Neuronal stem cell (in vitro differentiated cells): ENCODE results near the gene TSPAN4.

Source experiments
- DNase-seq: peaks from one replicate; pipeline ENCODE4 v3.0.0-alpha.2; 2013; ENCODE audit warnings: low spot score
- H2AFZ ChIP-seq: one replicate; pipeline ENCODE4 v1.6.1; 2013; ENCODE audit warnings: mild to moderate bottlenecking, low read length, inconsistent platforms
- H2AK5ac ChIP-seq: 2 replicates; pipeline ENCODE4 v1.6.1; 2013; ENCODE audit warnings: low read depth, mild to moderate bottlenecking, inconsistent platforms, low read length, moderate library complexity, mixed read lengths
- H2BK120ac ChIP-seq: 2 replicates; pipeline ENCODE4 v1.6.1; 2013; ENCODE audit warnings: low read depth, mild to moderate bottlenecking, inconsistent platforms, low read length, moderate library complexity, mixed read lengths
- H2BK12ac ChIP-seq: one replicate; pipeline ENCODE4 v1.6.1; 2013; ENCODE audit warnings: low read length, inconsistent platforms
- H2BK15ac ChIP-seq: 2 replicates; pipeline ENCODE4 v1.6.1; 2013; ENCODE audit warnings: mild to moderate bottlenecking, low read length, inconsistent platforms, mixed read lengths
- H2BK5ac ChIP-seq: one replicate; pipeline ENCODE4 v1.6.1; 2013; ENCODE audit warnings: inconsistent platforms, mild to moderate bottlenecking, low read length, moderate library complexity
- H3K14ac ChIP-seq: one replicate; pipeline ENCODE4 v1.6.1; 2013; ENCODE audit warnings: low read length, inconsistent platforms
- H3K18ac ChIP-seq: 2 replicates; pipeline ENCODE4 v1.6.1; 2013; ENCODE audit warnings: low read length, inconsistent platforms
- H3K23ac ChIP-seq: 2 replicates; pipeline ENCODE4 v1.6.1; 2013; ENCODE audit warnings: low read depth, mild to moderate bottlenecking, mixed read lengths, low read length, inconsistent platforms; ENCODE audit not compliant: poor library complexity
- H3K27ac ChIP-seq: replicated peaks from 3 replicates; pipeline ENCODE4 v1.5.1; 2013; ENCODE audit warnings: low read length, inconsistent platforms
- H3K27me3 ChIP-seq, 3 experiments: 2 replicates each; pipeline ENCODE4 v1.6.1; 2013; ENCODE audit warnings: low read length in 3 of 3, mild to moderate bottlenecking in 2 of 3, inconsistent platforms in 1 of 3, low read depth in 1 of 3, mixed read lengths in 1 of 3, moderate library complexity in 1 of 3; ENCODE audit not compliant: control insufficient read depth in 3 of 3, insufficient read depth in 3 of 3
- H3K36me3 ChIP-seq, 2 donors: replicated peaks in 1 of 2; 2 replicates each; pipeline ENCODE4 v1.6.1; 2013; ENCODE audit warnings: low read length in 2 of 2; ENCODE audit not compliant: control insufficient read depth in 2 of 2, insufficient read depth in 2 of 2
- H3K4ac ChIP-seq: 2 replicates; pipeline ENCODE4 v1.6.1; 2013; ENCODE audit warnings: inconsistent platforms, mild to moderate bottlenecking, low read length, moderate library complexity
- H3K4me1 ChIP-seq, 2 donors: 1 replicate in 1 of 2; 2 replicates in 1 of 2; pipeline ENCODE4 v1.6.1; 2013; ENCODE audit warnings: low read length in 2 of 2, low read depth in 1 of 2; ENCODE audit not compliant: control insufficient read depth in 2 of 2, insufficient read depth in 1 of 2
- H3K4me2 ChIP-seq: one replicate; pipeline ENCODE4 v1.6.1; 2013; ENCODE audit warnings: mild to moderate bottlenecking, low read length, inconsistent platforms; ENCODE audit not compliant: insufficient read depth, poor library complexity, severe bottlenecking
- H3K4me3 ChIP-seq, 2 donors: 2 replicates each; pipeline ENCODE4 v1.5.1; 2013; ENCODE audit warnings: low read length in 2 of 2, mild to moderate bottlenecking in 2 of 2, inconsistent platforms in 1 of 2, moderate library complexity in 1 of 2
- H3K79me1 ChIP-seq: one replicate; pipeline ENCODE4 v1.6.1; 2013; ENCODE audit warnings: low read depth, mild to moderate bottlenecking, inconsistent platforms, low read length, moderate library complexity
- H3K9ac ChIP-seq: one replicate; pipeline ENCODE4 v1.6.1; 2013; ENCODE audit warnings: mild to moderate bottlenecking, low read depth, low read length, inconsistent platforms; ENCODE audit not compliant: poor library complexity
- H3K9me3 ChIP-seq, 2 donors: replicated peaks in 1 of 2; 2 replicates each; pipeline versions ENCODE3 to v1.6.1; 2013; ENCODE audit warnings: low read length in 2 of 2, mild to moderate bottlenecking in 2 of 2, inconsistent platforms in 1 of 2, low read depth in 1 of 2, mixed read lengths in 1 of 2, moderate library complexity in 1 of 2; ENCODE audit not compliant: control insufficient read depth in 2 of 2, insufficient read depth in 1 of 2
- H4K8ac ChIP-seq: one replicate; pipeline ENCODE4 v1.6.1; 2013; ENCODE audit warnings: low read depth, mild to moderate bottlenecking, inconsistent platforms, low read length, moderate library complexity
- H4K91ac ChIP-seq: one replicate; pipeline ENCODE4 v1.6.1; 2013; ENCODE audit warnings: low read length, low read depth, mild to moderate bottlenecking, inconsistent platforms; ENCODE audit not compliant: poor library complexity
- WGBS, 2 donors: extraction: QIAGEN DNeasy Blood & Tissue Kit; methylation state at CpG; one replicate each; pipeline ENCODE4 v1.1.7; 2013; ENCODE audit warnings: missing lambda C conversion rate in 2 of 2, mixed read lengths in 1 of 2; ENCODE audit not compliant: insufficient read length in 2 of 2, insufficient replicate concordance in 1 of 2; ENCODE audit errors: extremely low coverage in 2 of 2; 5-methylcytosine and 5-hydroxymethylcytosine counted together

Gene TSPAN4

DNA sequence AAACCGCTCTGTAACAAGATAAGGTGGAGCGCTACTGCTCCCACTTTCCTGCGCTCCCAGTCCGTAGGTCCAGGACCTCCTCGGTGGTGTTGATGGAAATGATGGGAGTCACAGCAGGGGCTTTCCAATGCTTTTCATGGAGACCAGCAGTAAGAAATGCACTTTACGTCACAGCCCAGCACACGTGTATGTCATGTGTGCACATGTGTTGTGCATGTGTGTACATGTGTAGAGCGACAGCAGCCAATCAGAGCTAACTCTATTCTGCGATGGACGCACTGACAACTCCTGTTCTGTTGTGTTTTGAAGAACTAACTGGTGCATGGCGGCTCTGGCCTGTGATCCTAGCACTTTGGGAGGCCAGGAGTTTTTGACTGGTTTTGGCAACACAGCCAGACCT lies 66.8 kb downstream of the TSPAN4 start:
- Histone ChIP-seq H3K27ac (no peak overlapping the region), H3K4me1 (peaks cover 8 to 14% of the 10 kb centered on the region in 2 donors), H2BK5ac (no peak overlapping the region), H3K79me1 (peaks cover 14% of the 10 kb centered on the region), H3K9me3 (no peaks in the 10 kb centered on the region), H3K27me3 (no peaks in the 10 kb centered on the region), H3K4me3 (peak overlapping the region in 1 of 2 donors; percentile 90), H3K9ac (no peak overlapping the region), H4K91ac (no peak overlapping the region), H4K8ac (no peak overlapping the region), H3K4ac (no peak overlapping the region), H2AFZ (no peak overlapping the region), H3K18ac (no peak overlapping the region), H3K36me3 (peaks cover 11 to 16% of the 10 kb centered on the region in 2 donors), H3K14ac (no peak overlapping the region), H3K23ac (no peak overlapping the region), H2AK5ac (no peak overlapping the region), H2BK12ac (no peak overlapping the region), H3K4me2 (no peak overlapping the region), H2BK15ac (no peak overlapping the region), H2BK120ac (no peak overlapping the region)
- whole genome bisulfite sequencing, 2 donors: no CpG with 5 or more reads among the region's 11 CpGs
- DNase-seq: no peak

DNA sequence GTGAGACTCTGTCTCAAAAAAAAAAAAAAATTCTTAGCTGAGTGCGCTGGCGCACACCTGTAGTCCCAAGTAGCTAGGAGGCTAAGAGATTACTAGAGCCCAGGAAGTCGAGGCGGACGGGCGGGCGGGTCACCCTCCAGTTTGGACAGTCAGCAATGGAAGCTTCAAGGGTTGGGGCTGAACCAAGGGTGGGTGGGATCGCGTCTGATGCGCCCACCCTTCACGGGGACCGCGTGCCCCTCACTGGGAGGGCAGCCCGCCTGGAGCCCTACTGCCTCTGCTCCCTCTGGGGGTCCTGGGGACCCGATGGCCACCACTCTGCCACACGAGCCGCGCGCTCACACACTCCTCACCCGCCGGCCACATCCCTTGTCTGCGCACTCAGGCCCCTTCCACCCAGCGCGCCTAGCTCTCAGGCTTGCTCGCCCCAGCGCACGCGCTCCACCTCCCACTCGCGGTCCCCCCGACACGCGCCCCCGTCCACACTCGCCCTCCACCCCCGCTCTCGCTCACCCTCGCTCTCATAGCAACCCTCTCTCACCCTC lies 67.5 kb downstream of the TSPAN4 start:
- H3K27ac ChIP-seq: no peak overlapping the region

DNA sequence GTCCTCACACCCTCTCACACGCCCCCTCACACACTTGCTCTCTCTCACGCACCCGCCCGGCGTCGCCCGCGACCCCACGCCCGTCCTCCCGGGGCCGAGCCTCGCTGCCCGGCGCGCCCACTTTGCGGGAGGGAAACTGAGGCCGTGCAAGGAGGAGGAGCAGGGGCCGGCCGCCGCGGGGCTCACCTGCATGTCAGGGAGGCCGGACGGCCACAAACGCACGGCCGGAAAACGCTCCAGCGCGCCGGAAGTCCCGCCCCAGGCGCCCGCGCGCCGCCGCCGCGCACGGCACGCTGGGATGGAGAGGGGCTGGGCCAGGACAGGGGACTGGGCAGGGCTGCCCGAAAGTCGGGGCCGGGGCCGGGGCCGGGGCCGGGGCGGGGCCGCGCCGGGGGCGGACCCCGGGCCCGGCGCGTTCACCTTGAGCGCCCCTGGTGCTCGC lies 68.0 kb downstream of the TSPAN4 start, which contains the start of gene CHID1:
Gene CHID1, minus strand, starts transcription at position 222 of the 442 bp plus-strand sequence. CDS start 5,994 bp downstream, outside the sequence.
- peak within 1 kb of the TSS; percentile 100 for H3K9ac ChIP-seq
- H3K14ac ChIP-seq: peak within 1 kb of the TSS; percentile 100
- WGBS, 2 donors: no CpG with 5 or more reads among the region's 59 CpGs
- H3K36me3 ChIP-seq: peaks cover 8 to 10% of the 10 kb centered on the region in 2 donors
- H3K4ac ChIP-seq: peak within 1 kb of the TSS; percentile 95
- no peaks in the 10 kb centered on the region for H3K27me3 ChIP-seq
- peak within 1 kb of the TSS; percentile 96 for H2BK5ac ChIP-seq
- peak within 1 kb of the TSS; percentile 96 for H2AK5ac ChIP-seq
- H3K23ac ChIP-seq: peak within 1 kb of the TSS; percentile 98
- peak within 1 kb of the TSS; percentile 94 for H2BK12ac ChIP-seq
- H3K4me2 ChIP-seq: peak within 1 kb of the TSS; percentile 91
- H4K8ac ChIP-seq: peak within 1 kb of the TSS; percentile 43
- H4K91ac ChIP-seq: peak within 1 kb of the TSS; percentile 94
- peaks cover 14% of the 10 kb centered on the region for H3K79me1 ChIP-seq
- peak within 1 kb of the TSS; percentile 90 to 94 for H3K4me3 ChIP-seq
- DNase-seq: peak; percentile 87
- peak within 1 kb of the TSS; percentile 97 for H2BK15ac ChIP-seq
- H3K9me3 ChIP-seq: no peaks in the 10 kb centered on the region
- H3K27ac ChIP-seq: peak within 1 kb of the TSS; percentile 92
- H2AFZ ChIP-seq: peak within 1 kb of the TSS; percentile 93
- peak within 1 kb of the TSS; percentile 94 for H2BK120ac ChIP-seq
- H3K4me1 ChIP-seq: peaks cover 8 to 14% of the 10 kb centered on the region in 2 donors
- H3K18ac ChIP-seq: peak within 1 kb of the TSS; percentile 98

More for the DNA sequence above, 67.5 kb downstream of the TSPAN4 start:
- DNase-seq: no peak
- H2AFZ ChIP-seq: peak overlapping the region; percentile 93
- H2BK15ac ChIP-seq: peak overlapping the region; percentile 58
- H4K8ac ChIP-seq: no peak overlapping the region
- H4K91ac ChIP-seq: no peak overlapping the region
- H3K4me3 ChIP-seq: peak overlapping the region; percentile 90 to 94
- peak overlapping the region; percentile 84 for H2BK12ac ChIP-seq
- peak overlapping the region; percentile 90 for H2AK5ac ChIP-seq
- H3K4me1 ChIP-seq: peaks cover 8 to 14% of the 10 kb centered on the region in 2 donors
- peak overlapping the region; percentile 98 for H3K23ac ChIP-seq
- H2BK5ac ChIP-seq: peak overlapping the region; percentile 96
- no peaks in the 10 kb centered on the region for H3K27me3 ChIP-seq
- no peaks in the 10 kb centered on the region for H3K9me3 ChIP-seq
- peaks cover 14% of the 10 kb centered on the region for H3K79me1 ChIP-seq
- H3K14ac ChIP-seq: peak overlapping the region; percentile 100
- peaks cover 8 to 10% of the 10 kb centered on the region in 2 donors for H3K36me3 ChIP-seq
- WGBS, 2 donors: no CpG with 5 or more reads among the region's 38 CpGs
- H3K18ac ChIP-seq: peak overlapping the region; percentile 94
- peak overlapping the region; percentile 91 for H3K4me2 ChIP-seq
- peak overlapping the region; percentile 93 for H3K4ac ChIP-seq
- H2BK120ac ChIP-seq: no peak overlapping the region
- H3K9ac ChIP-seq: peak overlapping the region; percentile 100

DNA sequence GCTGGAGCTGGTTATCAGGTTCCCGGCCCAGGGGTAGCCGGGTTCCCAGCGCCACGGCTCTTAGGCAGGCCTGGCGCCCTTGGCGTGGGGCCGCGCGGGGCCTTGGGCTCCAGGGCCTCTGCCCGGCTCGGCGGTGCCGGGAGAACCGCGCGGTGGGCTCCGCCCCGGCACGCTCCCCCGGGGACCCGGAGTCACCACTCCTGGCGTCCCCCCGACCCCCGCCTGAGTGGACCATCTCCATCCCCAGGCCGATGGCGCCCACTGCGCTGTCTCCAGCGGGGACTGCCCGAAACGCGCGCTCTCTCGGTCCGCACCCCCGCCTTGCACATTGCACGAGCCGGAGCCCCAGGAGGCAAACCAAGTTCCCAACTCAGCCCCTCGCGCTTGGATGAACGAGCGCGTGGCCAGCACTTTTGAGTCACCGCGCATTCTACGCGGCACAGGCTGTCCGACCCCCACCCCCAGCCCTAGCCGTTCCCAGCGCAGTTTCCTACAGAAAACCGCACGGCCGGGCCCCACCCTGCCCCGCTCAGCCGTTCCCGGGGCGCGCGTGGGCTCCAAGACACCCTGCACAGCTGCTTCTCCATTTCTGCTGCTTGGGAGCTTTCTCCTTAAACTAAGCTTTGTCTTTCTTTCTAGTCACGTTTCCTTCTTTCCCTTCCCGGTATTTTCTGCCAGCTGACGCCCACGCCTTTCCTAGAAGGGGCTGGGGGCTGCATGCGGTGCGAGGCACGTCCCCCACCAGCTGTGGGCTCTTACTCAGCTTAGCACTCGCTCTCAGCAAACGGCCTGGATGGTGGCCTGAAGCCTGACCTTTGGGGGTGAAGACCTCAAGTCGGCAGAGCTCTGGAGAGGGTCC lies 68.6 kb downstream of the TSPAN4 start:
- H3K18ac ChIP-seq: peak overlapping the region; percentile 98
- peaks cover 8 to 14% of the 10 kb centered on the region in 2 donors for H3K4me1 ChIP-seq
- H3K14ac ChIP-seq: peak overlapping the region; percentile 94
- peak overlapping the region; percentile 82 to 90 for H3K4me3 ChIP-seq
- peak overlapping the region; percentile 95 for H3K4ac ChIP-seq
- no peak for DNase-seq
- H3K79me1 ChIP-seq: peaks cover 14% of the 10 kb centered on the region
- peak overlapping the region; percentile 94 for H4K91ac ChIP-seq
- WGBS, 2 donors: no CpG with 5 or more reads among the region's 68 CpGs
- peak overlapping the region; percentile 89 for H3K4me2 ChIP-seq
- peaks cover 8 to 9% of the 10 kb centered on the region in 2 donors for H3K36me3 ChIP-seq
- H2BK12ac ChIP-seq: peak overlapping the region; percentile 94
- peak overlapping the region; percentile 92 for H3K27ac ChIP-seq
- peak overlapping the region; percentile 96 for H2AK5ac ChIP-seq
- H3K9me3 ChIP-seq: no peaks in the 10 kb centered on the region
- H2BK5ac ChIP-seq: peak overlapping the region; percentile 96
- H4K8ac ChIP-seq: peak overlapping the region; percentile 23
- peak overlapping the region; percentile 93 for H2AFZ ChIP-seq
- peak overlapping the region; percentile 94 for H2BK120ac ChIP-seq
- peak overlapping the region; percentile 89 for H3K23ac ChIP-seq
- peak overlapping the region; percentile 89 for H3K9ac ChIP-seq
- H2BK15ac ChIP-seq: peak overlapping the region; percentile 97
- H3K27me3 ChIP-seq: no peaks in the 10 kb centered on the region
